Fibroblast of lung (primary cell): Measurements from ENCODE around the gene SYCP1. TPM values are rescaled to one million over a fixed set of nuclear protein-coding genes. Genes with fewer than 3 reads are reported as not detected.

Source experiments
- DNase-seq, 2 donors: peaks; one replicate each; pipeline versions ENCODE4 v3.0.0 to v3.0.0-alpha.2; 2010; ENCODE audit warnings: low read depth in 2 of 2
- H2AFZ ChIP-seq: 2 replicates; pipeline ENCODE4 v1.5.1; 2012; ENCODE audit warnings: low read length, control low read depth, inconsistent platforms
- H3K27ac ChIP-seq: 2 replicates; pipeline ENCODE4 v1.5.1; 2011; ENCODE audit warnings: low read length, control low read depth; ENCODE audit not compliant: insufficient read depth
- H3K27me3 ChIP-seq: 2 replicates; pipeline ENCODE4 v1.5.1; 2011; ENCODE audit warnings: mild to moderate bottlenecking, low read length; ENCODE audit not compliant: control insufficient read depth, insufficient read depth
- H3K36me3 ChIP-seq: 2 replicates; pipeline ENCODE4 v1.5.1; 2011; ENCODE audit warnings: low read length; ENCODE audit not compliant: control insufficient read depth, insufficient read depth
- H3K4me1 ChIP-seq: 2 replicates; pipeline ENCODE4 v1.5.1; 2011; ENCODE audit warnings: low read length; ENCODE audit not compliant: control insufficient read depth, insufficient read depth; ENCODE audit errors: extremely low read depth
- H3K4me2 ChIP-seq: 2 replicates; pipeline ENCODE4 v1.5.1; 2011; ENCODE audit warnings: low read length, control low read depth; ENCODE audit not compliant: insufficient read depth; ENCODE audit errors: extremely low read depth
- H3K4me3 ChIP-seq, 4 experiments: fragments of 200-600 bp in 1 of 4; sonication (generic) in 1 of 4; replicated peaks in 1 of 4; 2 replicates each; pipeline ENCODE4 v1.5.1; 2011 to 2016; ENCODE audit warnings: low read length in 4 of 4, low read depth in 3 of 4, mild to moderate bottlenecking in 3 of 4, control low read depth in 2 of 4, inconsistent platforms in 1 of 4, mixed read lengths in 1 of 4; ENCODE audit not compliant: insufficient read depth in 1 of 4; ENCODE audit errors: control extremely low read depth in 1 of 4
- H3K79me2 ChIP-seq: 2 replicates; pipeline ENCODE4 v1.5.1; 2012; ENCODE audit warnings: mild to moderate bottlenecking, low read length, inconsistent platforms; ENCODE audit not compliant: control insufficient read depth, insufficient read depth
- H3K9ac ChIP-seq: 2 replicates; pipeline ENCODE4 v1.5.1; 2011; ENCODE audit warnings: mild to moderate bottlenecking, low read length, control low read depth; ENCODE audit not compliant: insufficient read depth
- H3K9me3 ChIP-seq: 2 replicates; pipeline ENCODE4 v1.5.1; 2012; ENCODE audit warnings: low read depth, low read length; ENCODE audit not compliant: control insufficient read depth, insufficient read depth
- H4K20me1 ChIP-seq: 2 replicates; pipeline ENCODE4 v1.5.1; 2011; ENCODE audit warnings: low read length; ENCODE audit not compliant: control insufficient read depth, insufficient read depth; ENCODE audit errors: extremely low read depth
- CTCF ChIP-seq, 2 donors: IDR thresholded peaks in 1 of 2; conservative IDR thresholded peaks in 1 of 2; 1 replicate in 1 of 2; 2 replicates in 1 of 2; pipeline ENCODE4 v1.5.1; 2011 to 2012; ENCODE audit warnings: low read length in 2 of 2, control low read depth in 1 of 2, inconsistent platforms in 1 of 2, low read depth in 1 of 2, mild to moderate bottlenecking in 1 of 2
- EZH2 ChIP-seq: IDR thresholded peaks from 2 replicates; pipeline ENCODE4 v1.5.1; 2012; ENCODE audit warnings: low read length, control low read depth, mild to moderate bottlenecking; ENCODE audit errors: missing control alignments
- polyA plus RNA-seq, 2 donors: library from polyadenylated mRNA; depleted of rRNA in 1 of 2; stranded (reverse) in 1 of 2; unstranded in 1 of 2; fragments of >200 nt; gene quantifications; 2 replicates each; pipeline ENCODE4 v1.2.1, GENCODE V29; 2011 to 2012; ENCODE audit warnings: missing spikeins in 1 of 2
- total RNA-seq: library from RNA; depleted of rRNA; stranded (reverse); fragments of >200 nt; gene quantifications from 2 replicates; pipeline ENCODE4 v1.2.1, GENCODE V29; 2014

The SYCP1 gene
- total and polyA plus RNA-seq, 2 donors (not counting 1 experiment from before 2014, with no cell fraction given): not detected

- no peak overlapping the region for H2AFZ ChIP-seq
Measured at GRCh38 chr1:115031595-115031994, 176.9 kb downstream of the SYCP1 start.

GRCh38 chr1:115035652-115036051 lies 181.0 kb downstream of the SYCP1 start:
- H4K20me1 ChIP-seq: no peaks in the 10 kb centered on the region
- no peaks in the 10 kb centered on the region for H3K79me2 ChIP-seq
- H3K9ac ChIP-seq: no peak overlapping the region
- H3K4me2 ChIP-seq: no peak overlapping the region
- TF ChIP-seq CTCF (conservative IDR thresholded peaks at IDR 0.05 in 1 of 2, IDR thresholded peaks at IDR 0.05 in 1 of 2; ENCODE audit: low read depth in 1 of 2, low read length in 2 of 2) (no peak), EZH2 (no peak)
- H3K36me3 ChIP-seq: no peaks in the 10 kb centered on the region
- no peak overlapping the region for H2AFZ ChIP-seq
- H3K4me1 ChIP-seq: no peaks in the 10 kb centered on the region
- no peak overlapping the region for H3K4me3 ChIP-seq
- no peak overlapping the region for H3K27ac ChIP-seq
- H3K27me3 ChIP-seq: peaks cover 4% of the 10 kb centered on the region
- H3K9me3 ChIP-seq: no peaks in the 10 kb centered on the region
- no peak for DNase-seq

More at GRCh38 chr1:115031595-115031994, 176.9 kb downstream of the SYCP1 start:
- Histone ChIP-seq H3K27ac (no peak overlapping the region), H3K27me3 (no peaks in the 10 kb centered on the region), H3K36me3 (no peaks in the 10 kb centered on the region), H3K4me2 (no peak overlapping the region), H3K79me2 (no peaks in the 10 kb centered on the region), H3K9me3 (no peaks in the 10 kb centered on the region), H3K4me1 (no peaks in the 10 kb centered on the region), H3K4me3 (no peak overlapping the region), H4K20me1 (no peaks in the 10 kb centered on the region), H3K9ac (no peak overlapping the region)
- TF ChIP-seq EZH2 (no peak), CTCF (conservative IDR thresholded peaks at IDR 0.05 in 1 of 2, IDR thresholded peaks at IDR 0.05 in 1 of 2; ENCODE audit: low read depth in 1 of 2, low read length in 2 of 2) (no peak)
- no peak for DNase-seq

- H3K79me2 ChIP-seq: no peaks in the 10 kb centered on the region
- H3K4me3 ChIP-seq: no peak overlapping the region
- TF ChIP-seq EZH2: no peak
- TF ChIP-seq CTCF (conservative IDR thresholded peaks at IDR 0.05 in 1 of 2, IDR thresholded peaks at IDR 0.05 in 1 of 2; ENCODE audit: low read depth in 1 of 2, low read length in 2 of 2): no peak
- H3K36me3 ChIP-seq: no peaks in the 10 kb centered on the region
- H3K27me3 ChIP-seq: peaks cover 4% of the 10 kb centered on the region
- no peaks in the 10 kb centered on the region for H3K4me1 ChIP-seq
- no peak overlapping the region for H2AFZ ChIP-seq
- DNase-seq: peak in 1 of 2 donors; percentile 11
- no peak overlapping the region for H3K9ac ChIP-seq
- no peaks in the 10 kb centered on the region for H4K20me1 ChIP-seq
- H3K4me2 ChIP-seq: no peak overlapping the region
- no peak overlapping the region for H3K27ac ChIP-seq
- H3K9me3 ChIP-seq: no peaks in the 10 kb centered on the region
Measured at GRCh38 chr1:115036814-115037507, 182.3 kb downstream of the SYCP1 start.
